Occipital lobe (tissue), 2 donors: Measurements from ENCODE around the gene CELSR1. TPM values are rescaled to one million over a fixed set of nuclear protein-coding genes. Genes with fewer than 3 reads are reported as not detected.

Source experiments
- DNase-seq: peaks from one replicate; lab custom pipeline; 2025; lab: John Stamatoyannopoulos, UW
- total RNA-seq: library from RNA; depleted of rRNA; stranded (reverse); fragments of >200 nt; gene quantifications from one replicate; pipeline ENCODE4 v1.2.3, GENCODE V29; 2014

CELSR1 gene
- total RNA-seq, 1 donor from 2014 or later = 4.1 TPM

GRCh38 chr22:46449116-46449691, 88.2 kb downstream of the CELSR1 start:
- no peak for DNase-seq

- DNase-seq = no peak
Observed at GRCh38 chr22:46448333-46448732, 89.1 kb downstream of the CELSR1 start.

- no peak for DNase-seq
Observed at GRCh38 chr22:46447906-46448305, 89.5 kb downstream of the CELSR1 start.

GRCh38 chr22:46446799-46447198, 90.6 kb downstream of the CELSR1 start:
- no peak for DNase-seq

GRCh38 chr22:46445771-46446420, 91.5 kb downstream of the CELSR1 start:
- no peak for DNase-seq

- DNase-seq = no peak
Observed at GRCh38 chr22:46444390-46444854, 93.0 kb downstream of the CELSR1 start.

- DNase-seq = no peak
Observed at GRCh38 chr22:46443850-46444389, 93.5 kb downstream of the CELSR1 start.

- DNase-seq = no peak
Observed at GRCh38 chr22:46442217-46442853, 95.1 kb downstream of the CELSR1 start.

GRCh38 chr22:46439576-46440465, 97.6 kb downstream of the CELSR1 start:
- DNase-seq = no peak

GRCh38 chr22:46439111-46439510, 98.3 kb downstream of the CELSR1 start:
- DNase-seq = no peak

GRCh38 chr22:46437671-46438440, 99.6 kb downstream of the CELSR1 start:
- no peak for DNase-seq

- no peak for DNase-seq
Observed at GRCh38 chr22:46436595-46437175, 100.7 kb downstream of the CELSR1 start.

GRCh38 chr22:46433318-46433717, 104.1 kb downstream of the CELSR1 start:
- no peak for DNase-seq

GRCh38 chr22:46432164-46433068, 105.0 kb downstream of the CELSR1 start:
- DNase-seq = no peak

- no peak for DNase-seq
Observed at GRCh38 chr22:46430961-46431838, 106.2 kb downstream of the CELSR1 start.

GRCh38 chr22:46429325-46429853, 108.0 kb downstream of the CELSR1 start:
- DNase-seq = no peak

GRCh38 chr22:46428602-46429324, 108.7 kb downstream of the CELSR1 start:
- DNase-seq = no peak
